SK-N-SH (cell line): ENCODE results near the gene GYG1.

Experiments used
- CTCF ChIP-seq: fragments of 200-600 bp; sonication (generic); IDR thresholded peaks from 2 replicates; pipeline ENCODE4 v1.6.1; 2017; ENCODE audit warnings: antibody characterized with exemption, mild to moderate bottlenecking, moderate library complexity
- GABPA ChIP-seq: IDR thresholded peaks from 2 replicates; pipeline ENCODE4 v1.4.0; 2012; ENCODE audit warnings: low read depth, mild to moderate bottlenecking
- GATA2 ChIP-seq: sonication (generic); formaldehyde crosslinking; IDR thresholded peaks from 2 replicates; pipeline ENCODE4 v1.5.0; 2020; ENCODE audit warnings: mild to moderate bottlenecking, missing genetic modification reagents
- NRF1 ChIP-seq: IDR thresholded peaks from 2 replicates; pipeline ENCODE4 v1.6.1; 2012; ENCODE audit warnings: low read depth, mild to moderate bottlenecking, low read length
- POLR2AphosphoS5 ChIP-seq: IDR thresholded peaks from 2 replicates; pipeline ENCODE4 v1.6.1; 2012; ENCODE audit warnings: low read depth, low read length
- SMC3 ChIP-seq: IDR thresholded peaks from 2 replicates; pipeline ENCODE4 v1.6.1; 2012; ENCODE audit warnings: low read depth, low read length, improper control_type of control experiment
- TAF1 ChIP-seq: IDR thresholded peaks from 2 replicates; pipeline ENCODE4 v1.6.1; 2012; ENCODE audit warnings: low read depth, mild to moderate bottlenecking, low read length, moderate library complexity, borderline replicate concordance
- TF ChIP-seq, protein P1 (sequence below): fragments of 150-350 bp; IDR thresholded peaks from 2 replicates; pipeline ENCODE4 v1.6.1; 2017; ENCODE audit warnings: antibody characterized with exemption, low read length, low read depth, borderline replicate concordance

DNA sequence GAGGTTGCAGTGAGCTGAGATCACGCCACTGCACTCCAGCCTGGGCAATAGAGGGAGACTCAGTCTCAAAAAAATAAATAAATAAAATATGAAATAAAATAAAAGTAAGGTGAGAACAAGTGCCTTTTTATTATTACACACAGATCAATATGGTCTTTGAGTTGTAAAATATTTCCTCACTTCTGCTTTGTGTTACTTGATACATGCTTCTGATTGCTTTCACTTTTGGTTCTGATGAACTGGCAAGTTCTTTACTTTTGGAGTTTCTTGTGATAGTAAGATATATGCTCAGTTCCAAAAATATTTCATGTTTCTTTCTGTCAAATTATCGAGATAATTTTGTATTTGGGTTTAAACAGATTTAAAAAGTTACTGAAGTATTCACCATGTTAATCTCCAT, 16.6 kb upstream of the GYG1 start:
- TF ChIP-seq TAF1 (no peak), SMC3 (no peak), POLR2AphosphoS5 (no peak), CTCF (no peak), GATA2 (no peak), GABPA (no peak), NRF1 (no peak)
- TF ChIP-seq, protein P1, sequence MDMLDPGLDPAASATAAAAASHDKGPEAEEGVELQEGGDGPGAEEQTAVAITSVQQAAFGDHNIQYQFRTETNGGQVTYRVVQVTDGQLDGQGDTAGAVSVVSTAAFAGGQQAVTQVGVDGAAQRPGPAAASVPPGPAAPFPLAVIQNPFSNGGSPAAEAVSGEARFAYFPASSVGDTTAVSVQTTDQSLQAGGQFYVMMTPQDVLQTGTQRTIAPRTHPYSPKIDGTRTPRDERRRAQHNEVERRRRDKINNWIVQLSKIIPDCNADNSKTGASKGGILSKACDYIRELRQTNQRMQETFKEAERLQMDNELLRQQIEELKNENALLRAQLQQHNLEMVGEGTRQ = no peak
